ENCODE measurements around the gene C5AR1.

Gene C5AR1

DNA sequence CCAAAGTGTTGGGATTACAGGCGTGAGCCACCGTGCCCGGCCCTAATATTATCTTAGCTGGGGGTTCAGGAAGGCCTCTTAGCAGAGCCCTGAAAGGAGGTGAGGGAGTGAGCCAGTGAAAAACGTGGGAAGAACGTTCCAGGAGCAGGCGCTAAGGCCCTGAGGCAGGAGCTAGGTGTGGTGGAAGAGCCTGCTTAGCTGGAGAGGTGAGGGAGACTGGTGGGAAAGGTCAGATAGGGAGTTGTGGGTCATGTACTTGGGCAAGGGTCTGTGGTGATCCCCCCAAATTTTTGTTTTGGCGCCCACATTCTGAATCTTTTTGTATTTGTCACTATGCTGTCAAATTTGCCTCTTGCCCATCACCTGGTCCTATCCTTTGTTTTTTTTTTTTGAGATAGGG is 40.1 kb upstream of the C5AR1 start:
- Histone ChIP-seq H3K27ac (ENCODE audit: low read depth, low read length, poor library complexity, severe bottlenecking) (no peak overlapping the region), H3K9me3 (ENCODE audit: low read length) (no peaks in the 10 kb centered on the region), H3F3A (ENCODE audit: insufficient read depth, low read length) (no peaks in the 10 kb centered on the region), H3K4me1 (ENCODE audit: insufficient read depth, low read length, severe bottlenecking) (peaks cover 11% of the 10 kb centered on the region), H2AFZ (ENCODE audit: low read length) (no peak overlapping the region), H3K36me3 (ENCODE audit: insufficient read depth, low read length) (peaks cover 24% of the 10 kb centered on the region), H3K4me2 (ENCODE audit: low read length) (no peak overlapping the region), H3K9ac (ENCODE audit: low read length) (no peak overlapping the region), H3K9me2 (ENCODE audit: low read depth, low read length) (no peaks in the 10 kb centered on the region), H3K27me3 (ENCODE audit: insufficient read depth, low read length) (no peaks in the 10 kb centered on the region), H3K4me3 (ENCODE audit: low read depth, low read length, poor library complexity, severe bottlenecking) (no peak overlapping the region), H3K79me2 (ENCODE audit: insufficient read depth, low read length) (no peaks in the 10 kb centered on the region), H4K20me1 (ENCODE audit: insufficient read depth, low read length) (no peaks in the 10 kb centered on the region)
- no peak for TF ChIP-seq EZH2 (IDR thresholded peaks at IDR 0.05; ENCODE audit: borderline replicate concordance, low read length)
- TF ChIP-seq, protein P1, sequence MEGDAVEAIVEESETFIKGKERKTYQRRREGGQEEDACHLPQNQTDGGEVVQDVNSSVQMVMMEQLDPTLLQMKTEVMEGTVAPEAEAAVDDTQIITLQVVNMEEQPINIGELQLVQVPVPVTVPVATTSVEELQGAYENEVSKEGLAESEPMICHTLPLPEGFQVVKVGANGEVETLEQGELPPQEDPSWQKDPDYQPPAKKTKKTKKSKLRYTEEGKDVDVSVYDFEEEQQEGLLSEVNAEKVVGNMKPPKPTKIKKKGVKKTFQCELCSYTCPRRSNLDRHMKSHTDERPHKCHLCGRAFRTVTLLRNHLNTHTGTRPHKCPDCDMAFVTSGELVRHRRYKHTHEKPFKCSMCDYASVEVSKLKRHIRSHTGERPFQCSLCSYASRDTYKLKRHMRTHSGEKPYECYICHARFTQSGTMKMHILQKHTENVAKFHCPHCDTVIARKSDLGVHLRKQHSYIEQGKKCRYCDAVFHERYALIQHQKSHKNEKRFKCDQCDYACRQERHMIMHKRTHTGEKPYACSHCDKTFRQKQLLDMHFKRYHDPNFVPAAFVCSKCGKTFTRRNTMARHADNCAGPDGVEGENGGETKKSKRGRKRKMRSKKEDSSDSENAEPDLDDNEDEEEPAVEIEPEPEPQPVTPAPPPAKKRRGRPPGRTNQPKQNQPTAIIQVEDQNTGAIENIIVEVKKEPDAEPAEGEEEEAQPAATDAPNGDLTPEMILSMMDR (IDR thresholded peaks at IDR 0.05; ENCODE audit: low read length), result no peak

DNA sequence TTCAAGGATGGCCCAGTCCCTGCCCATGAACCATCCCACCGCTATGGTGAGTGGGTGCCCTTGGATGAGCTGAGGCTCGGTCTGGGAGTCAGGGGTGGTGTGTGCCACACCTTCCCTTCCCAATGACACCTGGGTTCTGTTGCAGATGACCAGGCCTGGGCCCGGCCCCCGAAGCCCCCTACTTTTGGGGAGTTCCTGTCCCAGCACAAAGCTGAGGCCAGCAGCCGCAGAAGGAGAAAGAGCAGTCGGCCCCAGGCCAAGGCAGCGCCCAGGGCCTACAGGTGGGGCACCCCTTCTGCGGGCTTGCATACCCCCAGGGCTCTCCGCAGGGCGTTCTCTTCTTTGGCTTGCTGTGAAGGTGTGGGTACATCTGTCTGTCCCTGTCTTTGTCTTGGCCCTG is 39.3 kb upstream of the C5AR1 start:
- Histone ChIP-seq H3K79me2 (ENCODE audit: insufficient read depth, low read length) (no peaks in the 10 kb centered on the region), H3K9me3 (ENCODE audit: low read length) (no peaks in the 10 kb centered on the region), H3K9ac (ENCODE audit: low read length) (no peak overlapping the region), H3K9me2 (ENCODE audit: low read depth, low read length) (no peaks in the 10 kb centered on the region), H2AFZ (ENCODE audit: low read length) (no peak overlapping the region), H3K27me3 (ENCODE audit: insufficient read depth, low read length) (no peaks in the 10 kb centered on the region), H3K4me2 (ENCODE audit: low read length) (no peak overlapping the region), H3K4me1 (ENCODE audit: insufficient read depth, low read length, severe bottlenecking) (peaks cover 15% of the 10 kb centered on the region), H4K20me1 (ENCODE audit: insufficient read depth, low read length) (no peaks in the 10 kb centered on the region), H3F3A (ENCODE audit: insufficient read depth, low read length) (no peaks in the 10 kb centered on the region), H3K4me3 (ENCODE audit: low read depth, low read length, poor library complexity, severe bottlenecking) (no peak overlapping the region), H3K36me3 (ENCODE audit: insufficient read depth, low read length) (peaks cover 23% of the 10 kb centered on the region), H3K27ac (ENCODE audit: low read depth, low read length, poor library complexity, severe bottlenecking) (no peak overlapping the region)
- TF ChIP-seq, protein P1 (IDR thresholded peaks at IDR 0.05; ENCODE audit: low read length), result no peak
- no peak for TF ChIP-seq EZH2 (IDR thresholded peaks at IDR 0.05; ENCODE audit: borderline replicate concordance, low read length)

DNA sequence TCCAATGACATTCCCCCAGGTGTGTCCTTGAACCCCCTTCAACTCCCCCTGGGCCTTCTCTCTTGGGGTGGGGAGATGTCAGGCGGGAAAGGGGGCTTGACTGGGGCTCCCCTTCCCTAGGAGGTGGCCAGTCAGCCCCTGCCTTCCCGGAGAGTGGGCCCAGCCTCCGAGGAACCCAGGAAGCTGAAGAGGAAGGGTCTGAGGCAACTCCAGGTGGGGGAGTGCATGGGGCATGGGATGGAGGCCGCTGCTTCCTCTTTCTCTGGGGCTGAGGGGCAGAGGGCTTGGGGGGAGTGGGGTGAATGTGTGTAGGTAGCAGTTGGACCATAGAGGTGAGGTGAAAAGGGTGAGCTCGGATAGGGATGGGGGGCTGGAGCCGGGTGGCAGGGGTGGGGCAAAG is 37.7 kb upstream of the C5AR1 start:
- H3K27me3 ChIP-seq (ENCODE audit: insufficient read depth, low read length), result no peaks in the 10 kb centered on the region
- TF ChIP-seq, protein P1 (IDR thresholded peaks at IDR 0.05; ENCODE audit: low read length), result no peak
- TF ChIP-seq EZH2 (IDR thresholded peaks at IDR 0.05; ENCODE audit: borderline replicate concordance, low read length), result no peak
- H3K9me2 ChIP-seq (ENCODE audit: low read depth, low read length), result no peaks in the 10 kb centered on the region
- no peak overlapping the region for H2AFZ ChIP-seq (ENCODE audit: low read length)
- H3K36me3 ChIP-seq (ENCODE audit: insufficient read depth, low read length), result peaks cover 22% of the 10 kb centered on the region
- no peak overlapping the region for H3K4me3 ChIP-seq (ENCODE audit: low read depth, low read length, poor library complexity, severe bottlenecking)
- H3K9me3 ChIP-seq (ENCODE audit: low read length), result no peaks in the 10 kb centered on the region
- no peak overlapping the region for H3K27ac ChIP-seq (ENCODE audit: low read depth, low read length, poor library complexity, severe bottlenecking)
- no peak overlapping the region for H3K9ac ChIP-seq (ENCODE audit: low read length)
- no peaks in the 10 kb centered on the region for H3K79me2 ChIP-seq (ENCODE audit: insufficient read depth, low read length)
- H4K20me1 ChIP-seq (ENCODE audit: insufficient read depth, low read length), result no peaks in the 10 kb centered on the region
- H3K4me1 ChIP-seq (ENCODE audit: insufficient read depth, low read length, severe bottlenecking), result peaks cover 19% of the 10 kb centered on the region
- no peak overlapping the region for H3K4me2 ChIP-seq (ENCODE audit: low read length)
- no peaks in the 10 kb centered on the region for H3F3A ChIP-seq (ENCODE audit: insufficient read depth, low read length)
